Kidney epithelial cell (primary cell): ENCODE data around the gene ANKRD39. TPM values are rescaled to one million over a fixed set of nuclear protein-coding genes. Genes with fewer than 3 reads are reported as not detected.

Source experiments
- DNase-seq: peaks from one replicate; pipeline ENCODE4 v3.0.0-alpha.2; 2010; ENCODE audit warnings: low read depth
- H3K27me3 ChIP-seq: 2 replicates; pipeline ENCODE4 v1.6.0; 2011; ENCODE audit warnings: low read length; ENCODE audit not compliant: control insufficient read depth, insufficient read depth
- H3K36me3 ChIP-seq: 2 replicates; pipeline ENCODE4 v1.5.1; 2011; ENCODE audit warnings: low read length; ENCODE audit not compliant: control insufficient read depth, insufficient read depth
- H3K4me3 ChIP-seq: 2 replicates; pipeline ENCODE4 v1.5.1; 2011; ENCODE audit warnings: low read depth, mild to moderate bottlenecking, control low read depth, low read length
- CTCF ChIP-seq: IDR thresholded peaks from 2 replicates; pipeline ENCODE4 v1.5.1; 2011; ENCODE audit warnings: mild to moderate bottlenecking, moderate library complexity, low read length, control low read depth, inconsistent platforms; ENCODE audit not compliant: insufficient read depth, poor library complexity, severe bottlenecking
- total RNA-seq: library from RNA; depleted of rRNA; stranded (reverse); fragments of >200 nt; gene quantifications from 2 replicates; pipeline ENCODE4 v1.2.3, GENCODE V29; 2015

The ANKRD39 gene
- total RNA-seq, 1 donor from 2014 or later: 27.3 TPM

- Histone ChIP-seq H3K36me3 (no peaks in the 10 kb centered on the region), H3K27me3 (no peaks in the 10 kb centered on the region), H3K4me3 (no peak overlapping the region)
- TF ChIP-seq CTCF: no peak
- DNase-seq: no peak
These were observed 37.4 kb upstream of the ANKRD39 start for GRCh38 chr2:96895032-96895745.

GRCh38 chr2:96894151-96894531 lies 36.3 kb upstream of the ANKRD39 start:
- no peak for DNase-seq
- no peak for TF ChIP-seq CTCF
- H3K27me3 ChIP-seq: no peaks in the 10 kb centered on the region
- H3K4me3 ChIP-seq: no peak overlapping the region
- H3K36me3 ChIP-seq: no peaks in the 10 kb centered on the region

GRCh38 chr2:96893289-96894150 lies 35.7 kb upstream of the ANKRD39 start:
- no peak for TF ChIP-seq CTCF
- no peak for DNase-seq

DNA sequence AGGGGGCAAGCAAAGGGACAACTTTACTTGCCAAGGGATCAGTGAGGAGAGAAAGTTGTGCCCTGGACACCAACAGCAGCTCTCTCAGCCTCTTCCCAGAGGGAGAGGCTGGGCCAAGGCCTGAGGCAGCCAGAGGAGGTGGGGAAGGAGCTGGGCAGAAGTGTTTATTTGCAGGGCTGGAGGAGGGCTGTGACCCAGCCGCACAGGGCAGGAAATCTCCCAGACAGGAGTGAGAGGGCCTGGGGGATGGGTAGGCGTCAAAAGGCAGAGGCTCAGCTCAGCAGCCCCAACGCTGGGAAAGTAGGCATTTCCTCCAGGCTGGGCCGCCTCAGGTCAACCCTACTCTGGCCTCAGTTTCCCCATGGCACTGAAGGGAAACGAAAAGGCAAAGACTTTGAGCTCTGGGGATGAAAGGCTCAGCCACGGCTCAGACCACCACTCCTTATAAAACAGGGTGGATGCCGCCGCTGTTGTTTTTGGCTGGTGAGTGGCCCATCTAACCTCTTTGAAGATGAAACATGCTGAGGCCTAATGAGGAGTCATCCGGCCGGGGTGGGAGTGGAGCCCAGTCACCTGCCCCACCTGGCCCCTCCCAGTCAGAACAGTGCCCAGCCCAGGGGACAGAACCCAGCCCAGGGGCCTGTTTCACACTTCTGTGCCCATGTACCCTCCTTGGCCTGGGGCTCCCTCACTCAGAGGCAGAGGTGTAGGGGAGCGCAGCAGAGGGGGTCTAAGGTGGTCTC lies 33.9 kb upstream of the ANKRD39 start:
- DNase-seq: no peak
- Histone ChIP-seq H3K36me3 (no peaks in the 10 kb centered on the region), H3K4me3 (no peak overlapping the region), H3K27me3 (no peaks in the 10 kb centered on the region)
- TF ChIP-seq CTCF: no peak

More at GRCh38 chr2:96893289-96894150, 35.7 kb upstream of the ANKRD39 start:
- no peaks in the 10 kb centered on the region for H3K36me3 ChIP-seq
- no peaks in the 10 kb centered on the region for H3K27me3 ChIP-seq
- H3K4me3 ChIP-seq: no peak overlapping the region

DNA sequence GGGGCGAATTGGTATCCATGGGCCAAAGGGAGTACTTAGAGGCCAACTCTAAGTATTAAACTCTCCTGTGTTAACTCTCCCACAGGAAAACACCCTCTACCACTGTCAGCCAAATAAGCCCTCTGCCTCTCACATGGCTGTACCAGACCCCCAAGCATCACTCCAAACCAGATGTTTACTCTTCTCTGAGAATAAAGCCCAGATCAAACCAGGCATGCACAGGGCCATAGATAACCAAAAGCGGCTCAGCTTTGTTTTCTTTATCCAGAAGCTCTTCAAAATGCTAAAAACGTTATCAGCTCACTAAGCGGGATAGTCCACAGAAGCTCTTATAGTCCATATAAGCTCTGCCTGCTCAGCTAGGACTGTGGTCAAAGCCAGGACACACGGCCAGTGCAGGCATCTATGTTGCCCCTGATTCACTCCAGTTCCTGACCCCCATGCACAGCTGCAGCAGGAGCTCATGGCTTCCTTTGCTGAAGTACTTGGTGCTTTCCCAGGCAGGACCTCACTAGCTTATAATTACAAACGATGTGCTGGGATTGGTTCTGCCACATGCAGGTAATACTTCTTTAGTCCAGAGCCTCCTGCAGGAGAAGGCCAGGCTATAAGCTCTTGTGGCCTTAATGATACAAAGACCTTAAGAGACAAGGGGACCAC lies 33.0 kb upstream of the ANKRD39 start:
- no peak for DNase-seq
- no peak for TF ChIP-seq CTCF
- Histone ChIP-seq H3K36me3 (no peaks in the 10 kb centered on the region), H3K4me3 (no peak overlapping the region), H3K27me3 (no peaks in the 10 kb centered on the region)
